ENCODE results near the gene VSIG10. TPM values are rescaled to one million over a fixed set of nuclear protein-coding genes. Genes with fewer than 3 reads are reported as not detected.
A peak's percentile ranks its signal among the peaks of the same experiment; 100 is the strongest.

VSIG10 gene
- total and polyA plus RNA-seq, 2 of the 13 experiments (the other 11 are each of a cell fraction or from before 2014, with no cell fraction given) = 25.6 to 42.5 TPM

GRCh38 chr12:118135788-118136558, 32.2 kb upstream of the VSIG10 start, which contains the start of gene PEBP1 (continued):
- TF ChIP-seq ZXDC (CRISPR knock-in tag; IDR thresholded peaks at IDR 0.05) (no peak), HNF1B (CRISPR knock-in tag; IDR thresholded peaks at IDR 0.05) (peak; percentile 88), SP4 (CRISPR knock-in tag; IDR thresholded peaks at IDR 0.05) (peak; percentile 92), ZSCAN25 (CRISPR knock-in tag; IDR thresholded peaks at IDR 0.05) (peak; percentile 69), ZNF770 (CRISPR knock-in tag; IDR thresholded peaks at IDR 0.05) (peak; percentile 30; the same call in 1 of the 2 replicates), SRF (IDR thresholded peaks at IDR 0.05; ENCODE audit: low read depth, low read length) (no peak), CREBL2 (CRISPR knock-in tag; IDR thresholded peaks at IDR 0.05; ENCODE audit: borderline replicate concordance) (peak; percentile 68; the same call in 1 of the 2 replicates), ZNF784 (CRISPR knock-in tag; IDR thresholded peaks at IDR 0.05; ENCODE audit: borderline replicate concordance) (peak; percentile 74), NAIF1 (CRISPR knock-in tag; IDR thresholded peaks at IDR 0.05; ENCODE audit: borderline replicate concordance) (peak; percentile 46; the same call in 1 of the 2 replicates), ZHX1 (CRISPR knock-in tag; IDR thresholded peaks at IDR 0.05; ENCODE audit: low read depth) (peak; percentile 76; the same call in 1 of the 2 replicates), TP53 (CRISPR knock-in tag; conservative IDR thresholded peaks at IDR 0.05) (peak; percentile 72; the same call in 1 of the 2 replicates), HDAC1 (CRISPR knock-in tag; IDR thresholded peaks at IDR 0.05) (peak; percentile 95), PAX8 (CRISPR knock-in tag; IDR thresholded peaks at IDR 0.05; ENCODE audit: borderline replicate concordance) (0 out of 2 replicates have a peak, but pooled peaks have one; percentile 31), ZNF256 (CRISPR knock-in tag; conservative IDR thresholded peaks at IDR 0.05) (peak; percentile 84), ZMAT5 (CRISPR knock-in tag; IDR thresholded peaks at IDR 0.05; ENCODE audit: borderline replicate concordance, low read depth) (no peak; the same call in 1 of the 2 replicates), GATAD2A (CRISPR knock-in tag; IDR thresholded peaks at IDR 0.05) (peak; percentile 57), ZNF607 (CRISPR knock-in tag; IDR thresholded peaks at IDR 0.05; ENCODE audit: borderline replicate concordance) (peak; percentile 52)
